ENCODE data around the gene NEMF. TPM values are rescaled to one million over a fixed set of nuclear protein-coding genes. Genes with fewer than 3 reads are reported as not detected.
"Not testable (repeated sequence)": the region's sequence is repeated elsewhere in the genome, so short reads cannot be mapped to it uniquely, and the experiment has no call there.

Gene NEMF, protein sequence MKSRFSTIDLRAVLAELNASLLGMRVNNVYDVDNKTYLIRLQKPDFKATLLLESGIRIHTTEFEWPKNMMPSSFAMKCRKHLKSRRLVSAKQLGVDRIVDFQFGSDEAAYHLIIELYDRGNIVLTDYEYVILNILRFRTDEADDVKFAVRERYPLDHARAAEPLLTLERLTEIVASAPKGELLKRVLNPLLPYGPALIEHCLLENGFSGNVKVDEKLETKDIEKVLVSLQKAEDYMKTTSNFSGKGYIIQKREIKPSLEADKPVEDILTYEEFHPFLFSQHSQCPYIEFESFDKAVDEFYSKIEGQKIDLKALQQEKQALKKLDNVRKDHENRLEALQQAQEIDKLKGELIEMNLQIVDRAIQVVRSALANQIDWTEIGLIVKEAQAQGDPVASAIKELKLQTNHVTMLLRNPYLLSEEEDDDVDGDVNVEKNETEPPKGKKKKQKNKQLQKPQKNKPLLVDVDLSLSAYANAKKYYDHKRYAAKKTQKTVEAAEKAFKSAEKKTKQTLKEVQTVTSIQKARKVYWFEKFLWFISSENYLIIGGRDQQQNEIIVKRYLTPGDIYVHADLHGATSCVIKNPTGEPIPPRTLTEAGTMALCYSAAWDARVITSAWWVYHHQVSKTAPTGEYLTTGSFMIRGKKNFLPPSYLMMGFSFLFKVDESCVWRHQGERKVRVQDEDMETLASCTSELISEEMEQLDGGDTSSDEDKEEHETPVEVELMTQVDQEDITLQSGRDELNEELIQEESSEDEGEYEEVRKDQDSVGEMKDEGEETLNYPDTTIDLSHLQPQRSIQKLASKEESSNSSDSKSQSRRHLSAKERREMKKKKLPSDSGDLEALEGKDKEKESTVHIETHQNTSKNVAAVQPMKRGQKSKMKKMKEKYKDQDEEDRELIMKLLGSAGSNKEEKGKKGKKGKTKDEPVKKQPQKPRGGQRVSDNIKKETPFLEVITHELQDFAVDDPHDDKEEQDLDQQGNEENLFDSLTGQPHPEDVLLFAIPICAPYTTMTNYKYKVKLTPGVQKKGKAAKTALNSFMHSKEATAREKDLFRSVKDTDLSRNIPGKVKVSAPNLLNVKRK
- 100 to 1,000 TPM in 1 of 4 donors, 10 to 100 TPM in 3; 81.3 to 101 (median 91.7) TPM for polyA plus RNA-seq (ENCODE audit: insufficient read length in 4 of 4)

- DNase-seq (ENCODE audit: low read depth in 4 of 4, low spot score in 2 of 4): peak; percentile 86 to 99 (median 94)
Observed at GRCh38 chr14:49852301-49853157, at the start of gene NEMF. Gene NEMF, minus strand, starts transcription at chr14:49852788. Its CDS starts 35 bp downstream, at chr14:49852753.

DNA sequence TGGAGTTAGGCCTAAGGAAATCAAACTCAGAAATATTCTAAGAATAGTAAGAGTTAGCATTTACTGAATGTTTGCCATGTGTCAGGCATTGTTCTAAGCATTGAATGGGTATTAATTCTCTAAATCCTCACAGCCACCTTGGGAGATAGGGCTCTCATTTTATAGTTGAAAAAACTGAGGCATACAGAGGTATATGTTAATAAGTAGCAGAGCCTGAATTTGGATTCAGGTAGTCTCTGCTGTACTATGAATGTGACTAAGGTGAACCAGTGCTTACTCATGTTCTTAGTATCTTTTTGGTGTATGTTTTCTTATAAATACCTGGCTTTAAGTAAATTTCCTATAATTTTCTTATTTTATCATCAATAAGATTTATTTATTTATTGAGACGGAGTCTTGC is 48.4 kb upstream of the NEMF start:
- DNase-seq (ENCODE audit: low read depth in 4 of 4, low spot score in 2 of 4): no peak

DNA sequence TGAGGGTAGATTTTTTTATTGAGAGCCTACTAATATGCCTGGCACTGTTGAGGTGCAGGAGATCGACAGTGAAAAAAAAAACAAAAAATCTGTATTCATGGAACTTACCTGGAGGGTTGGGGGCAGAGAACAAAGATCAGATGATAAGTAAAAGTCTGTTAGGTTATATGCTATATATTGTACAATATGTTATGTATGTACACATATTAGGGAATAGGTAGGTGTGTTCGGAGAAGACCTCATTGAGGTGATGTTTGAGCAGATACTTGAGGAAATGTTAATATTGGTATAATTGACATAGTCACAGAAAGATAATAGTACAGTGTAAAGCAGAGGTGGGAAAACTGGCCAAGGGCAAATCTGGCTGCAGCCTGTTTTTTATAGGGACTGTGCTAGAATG is 45.9 kb upstream of the NEMF start:
- DNase-seq (ENCODE audit: low read depth in 4 of 4, low spot score in 2 of 4): no peak

- DNase-seq (ENCODE audit: low read depth in 4 of 4, low spot score in 2 of 4): no peak
Observed at GRCh38 chr14:49897965-49898364, 45.4 kb upstream of the NEMF start.

- no peak for DNase-seq (ENCODE audit: low read depth in 4 of 4, low spot score in 2 of 4)
Observed at GRCh38 chr14:49897414-49897813, 44.8 kb upstream of the NEMF start.

GRCh38 chr14:49896966-49897365 is 44.4 kb upstream of the NEMF start:
- no peak for DNase-seq (ENCODE audit: low read depth in 4 of 4, low spot score in 2 of 4)

DNA sequence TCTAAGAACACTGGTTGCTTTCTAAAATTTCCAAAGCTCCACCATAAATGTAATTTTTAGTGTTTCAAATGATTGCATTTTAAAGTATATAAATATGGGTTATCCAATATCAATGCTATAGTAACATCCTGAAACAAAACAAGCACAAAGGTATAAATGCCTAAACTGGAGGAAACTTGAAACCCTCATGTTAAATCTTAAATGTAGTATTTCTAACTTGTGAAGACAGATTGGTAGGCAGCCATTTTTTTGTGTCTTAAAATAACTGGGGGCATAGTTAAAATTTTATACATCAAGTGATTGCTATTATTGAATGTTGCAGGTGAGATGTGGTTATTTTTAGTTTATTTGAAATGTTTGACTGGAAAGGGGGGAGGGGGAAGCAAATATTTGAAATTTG is 43.7 kb upstream of the NEMF start:
- DNase-seq (ENCODE audit: low read depth in 4 of 4, low spot score in 2 of 4): not testable (repeated sequence)

- no peak for DNase-seq (ENCODE audit: low read depth in 4 of 4, low spot score in 2 of 4)
Observed at GRCh38 chr14:49895480-49895879, 42.9 kb upstream of the NEMF start.

- not testable (repeated sequence) for DNase-seq (ENCODE audit: low read depth in 4 of 4, low spot score in 2 of 4)
Observed at GRCh38 chr14:49894214-49895107, 41.9 kb upstream of the NEMF start.

DNA sequence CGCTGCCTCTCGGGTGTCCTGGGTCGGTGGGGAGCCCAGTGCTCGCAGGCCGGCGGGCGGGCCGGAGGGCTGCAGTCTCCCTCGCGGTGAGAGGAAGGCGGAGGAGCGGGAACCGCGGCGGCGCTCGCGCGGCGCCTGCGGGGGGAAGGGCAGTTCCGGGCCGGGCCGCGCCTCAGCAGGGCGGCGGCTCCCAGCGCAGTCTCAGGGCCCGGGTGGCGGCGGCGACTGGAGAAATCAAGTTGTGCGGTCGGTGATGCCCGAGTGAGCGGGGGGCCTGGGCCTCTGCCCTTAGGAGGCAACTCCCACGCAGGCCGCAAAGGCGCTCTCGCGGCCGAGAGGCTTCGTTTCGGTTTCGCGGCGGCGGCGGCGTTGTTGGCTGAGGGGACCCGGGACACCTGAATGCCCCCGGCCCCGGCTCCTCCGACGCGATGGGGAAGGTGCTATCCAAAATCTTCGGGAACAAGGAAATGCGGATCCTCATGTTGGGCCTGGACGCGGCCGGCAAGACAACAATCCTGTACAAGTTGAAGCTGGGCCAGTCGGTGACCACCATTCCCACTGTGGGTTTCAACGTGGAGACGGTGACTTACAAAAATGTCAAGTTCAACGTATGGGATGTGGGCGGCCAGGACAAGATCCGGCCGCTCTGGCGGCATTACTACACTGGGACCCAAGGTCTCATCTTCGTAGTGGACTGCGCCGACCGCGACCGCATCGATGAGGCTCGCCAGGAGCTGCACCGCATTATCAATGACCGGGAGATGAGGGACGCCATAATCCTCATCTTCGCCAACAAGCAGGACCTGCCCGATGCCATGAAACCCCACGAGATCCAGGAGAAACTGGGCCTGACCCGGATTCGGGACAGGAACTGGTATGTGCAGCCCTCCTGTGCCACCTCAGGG is 41.0 kb upstream of the NEMF start:
- no peak for DNase-seq (ENCODE audit: low read depth in 4 of 4, low spot score in 2 of 4)

GRCh38 chr14:49892636-49893308 is 40.2 kb upstream of the NEMF start, which contains the start of gene ARF6:
Gene ARF6, plus strand, starts transcription at chr14:49893082. Its CDS starts 655 bp downstream, at chr14:49893737.
- peak; percentile 86 to 96 (median 94) for DNase-seq (ENCODE audit: low read depth in 4 of 4, low spot score in 2 of 4)

DNA sequence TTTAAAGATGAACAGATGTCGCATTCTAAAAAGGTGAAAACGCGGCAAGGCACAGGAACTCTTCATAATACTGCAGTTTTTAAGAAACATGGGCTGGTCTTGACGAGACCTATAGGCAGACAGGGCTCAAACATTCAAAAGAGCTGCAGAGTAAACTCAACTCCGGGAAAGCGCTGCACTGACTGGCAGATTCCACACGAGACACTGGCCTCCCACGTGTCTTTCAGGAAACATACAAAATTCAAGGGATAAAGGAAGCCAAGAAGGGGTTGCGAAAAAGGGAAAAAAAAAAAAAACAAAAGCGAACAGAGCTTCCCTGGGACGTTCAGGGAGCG is 39.7 kb upstream of the NEMF start:
- peak; percentile 60 to 87 (median 80) for DNase-seq (ENCODE audit: low read depth in 4 of 4, low spot score in 2 of 4)

- no peak for DNase-seq (ENCODE audit: low read depth in 4 of 4, low spot score in 2 of 4)
Observed at GRCh38 chr14:49888293-49888692, 35.7 kb upstream of the NEMF start.

GRCh38 chr14:49886523-49886922 is 33.9 kb upstream of the NEMF start:
- no peak for DNase-seq (ENCODE audit: low read depth in 4 of 4, low spot score in 2 of 4)

- DNase-seq (ENCODE audit: low read depth in 4 of 4, low spot score in 2 of 4): no peak
Observed at GRCh38 chr14:49882826-49883694, 30.5 kb upstream of the NEMF start.

DNA sequence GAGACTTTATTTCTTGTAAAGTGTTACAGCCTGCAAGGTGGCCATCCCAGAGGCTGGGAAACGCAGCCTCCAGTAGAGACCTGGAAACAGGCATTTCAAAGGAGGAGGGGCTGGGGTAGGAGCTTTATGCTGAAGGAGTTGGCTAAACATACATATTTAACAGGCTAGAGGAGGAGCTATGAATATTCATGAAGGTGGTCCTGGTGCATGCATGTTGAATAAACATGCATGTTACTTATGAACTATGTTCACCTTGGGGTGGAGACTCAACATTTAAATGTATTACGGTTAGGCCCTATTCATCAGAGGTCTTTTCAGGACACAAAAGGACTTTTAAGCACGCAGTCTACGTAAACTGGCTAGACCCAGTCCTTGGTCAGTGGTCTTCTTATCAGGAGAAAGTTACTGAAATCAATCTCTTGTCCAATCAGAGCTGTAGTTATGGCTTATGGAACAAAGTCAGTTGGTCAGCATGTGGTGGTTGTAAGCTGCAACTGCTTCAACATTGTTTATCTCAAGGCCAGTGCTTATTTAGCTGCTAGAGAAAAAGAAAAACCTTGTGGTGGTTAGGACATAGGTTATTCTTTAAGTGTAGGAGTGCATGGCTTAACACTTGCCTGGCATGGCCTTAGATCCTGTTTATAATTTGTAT is 28.9 kb upstream of the NEMF start:
- DNase-seq (ENCODE audit: low read depth in 4 of 4, low spot score in 2 of 4): no peak

Data from left renal cortex interstitium (tissue), 4 donors.